Stimulated activated CD4-positive, alpha-beta T cell treated with anti-CD3 and anti-CD28 coated beads, TNF-alpha, amount 100 ng/mL, for 1 hour (primary cell): ENCODE data around the gene GAL3ST2.
"Not testable (repeated sequence)": the region's sequence is repeated elsewhere in the genome, so short reads cannot be mapped to it uniquely, and the experiment has no call there.

Experiments used
- DNase-seq, 3 donors: peaks; one replicate each; pipeline ENCODE4 v3.0.0-alpha.2; 2020; ENCODE audit warnings: low read depth in 3 of 3, low spot score in 1 of 3

Gene GAL3ST2

GRCh38 chr2:241818229-241818942, 41.8 kb downstream of the GAL3ST2 start:
- DNase-seq, result no peak

GRCh38 chr2:241818943-241819270, 42.3 kb downstream of the GAL3ST2 start:
- no peak for DNase-seq

GRCh38 chr2:241819947-241820624, 43.5 kb downstream of the GAL3ST2 start:
- DNase-seq, result not testable (repeated sequence)

- DNase-seq, result no peak
Observed at GRCh38 chr2:241820625-241821384, 44.2 kb downstream of the GAL3ST2 start.

- DNase-seq, result no peak
Observed at GRCh38 chr2:241821460-241822263, 45.0 kb downstream of the GAL3ST2 start.

GRCh38 chr2:241822264-241822623, 45.6 kb downstream of the GAL3ST2 start:
- DNase-seq, result no peak

- DNase-seq, result not testable (repeated sequence)
Observed at GRCh38 chr2:241823531-241824437, 47.2 kb downstream of the GAL3ST2 start.

GRCh38 chr2:241827394-241827793, 50.8 kb downstream of the GAL3ST2 start:
- no peak for DNase-seq

GRCh38 chr2:241833101-241833663, 56.6 kb downstream of the GAL3ST2 start:
- DNase-seq, result no peak

- not testable (repeated sequence) for DNase-seq
Observed at GRCh38 chr2:241833756-241834526, 57.3 kb downstream of the GAL3ST2 start.

- no peak for DNase-seq
Observed at GRCh38 chr2:241834527-241835210, 58.0 kb downstream of the GAL3ST2 start.

GRCh38 chr2:241835611-241836010, 59.0 kb downstream of the GAL3ST2 start:
- DNase-seq, result no peak

GRCh38 chr2:241836292-241836691, 59.7 kb downstream of the GAL3ST2 start:
- DNase-seq, result no peak

- no peak for DNase-seq
Observed at GRCh38 chr2:241837197-241837965, 60.8 kb downstream of the GAL3ST2 start.

GRCh38 chr2:241841181-241842066, 64.8 kb downstream of the GAL3ST2 start:
- DNase-seq, result no peak

GRCh38 chr2:241842067-241842415, 65.4 kb downstream of the GAL3ST2 start:
- no peak for DNase-seq

- DNase-seq, result no peak
Observed at GRCh38 chr2:241842620-241843211, 66.1 kb downstream of the GAL3ST2 start.
